Frontal cortex (tissue), 4 donors: Measurements from ENCODE around the gene NBPF11. TPM values are rescaled to one million over a fixed set of nuclear protein-coding genes. Genes with fewer than 3 reads are reported as not detected.
"Not testable (repeated sequence)": the region's sequence is repeated elsewhere in the genome, so short reads cannot be mapped to it uniquely, and the experiment has no call there.

Experiments
- DNase-seq, 2 donors: peaks; one replicate each; pipeline ENCODE4 v3.0.0; 2012; ENCODE audit warnings: low spot score in 2 of 2
- FAIRE-seq: peaks from 2 replicates; lab custom pipeline; 2012; peaks lifted over from hg19 to GRCh38; lab: Jason Lieb, UNC
- total RNA-seq: library from RNA; depleted of rRNA; stranded (reverse); fragments of >200 nt; gene quantifications from one replicate; pipeline ENCODE4 v1.2.3, GENCODE V29; 2014
- donor health status: control.
- donor health status: control.
- donor health status: control.

NBPF11 gene, protein sequence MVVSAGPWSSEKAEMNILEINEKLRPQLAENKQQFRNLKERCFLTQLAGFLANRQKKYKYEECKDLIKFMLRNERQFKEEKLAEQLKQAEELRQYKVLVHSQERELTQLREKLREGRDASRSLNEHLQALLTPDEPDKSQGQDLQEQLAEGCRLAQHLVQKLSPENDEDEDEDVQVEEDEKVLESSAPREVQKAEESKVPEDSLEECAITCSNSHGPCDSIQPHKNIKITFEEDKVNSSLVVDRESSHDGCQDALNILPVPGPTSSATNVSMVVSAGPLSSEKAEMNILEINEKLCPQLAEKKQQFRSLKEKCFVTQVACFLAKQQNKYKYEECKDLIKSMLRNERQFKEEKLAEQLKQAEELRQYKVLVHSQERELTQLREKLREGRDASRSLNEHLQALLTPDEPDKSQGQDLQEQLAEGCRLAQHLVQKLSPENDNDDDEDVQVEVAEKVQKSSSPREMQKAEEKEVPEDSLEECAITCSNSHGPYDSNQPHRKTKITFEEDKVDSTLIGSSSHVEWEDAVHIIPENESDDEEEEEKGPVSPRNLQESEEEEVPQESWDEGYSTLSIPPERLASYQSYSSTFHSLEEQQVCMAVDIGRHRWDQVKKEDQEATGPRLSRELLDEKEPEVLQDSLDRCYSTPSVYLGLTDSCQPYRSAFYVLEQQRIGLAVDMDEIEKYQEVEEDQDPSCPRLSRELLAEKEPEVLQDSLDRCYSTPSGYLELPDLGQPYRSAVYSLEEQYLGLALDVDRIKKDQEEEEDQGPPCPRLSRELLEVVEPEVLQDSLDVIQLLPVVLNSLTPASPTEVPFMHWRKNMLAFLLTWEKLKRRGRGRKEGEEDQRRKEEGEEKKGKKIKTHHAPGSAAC
- 11.8 TPM for total RNA-seq

DNA sequence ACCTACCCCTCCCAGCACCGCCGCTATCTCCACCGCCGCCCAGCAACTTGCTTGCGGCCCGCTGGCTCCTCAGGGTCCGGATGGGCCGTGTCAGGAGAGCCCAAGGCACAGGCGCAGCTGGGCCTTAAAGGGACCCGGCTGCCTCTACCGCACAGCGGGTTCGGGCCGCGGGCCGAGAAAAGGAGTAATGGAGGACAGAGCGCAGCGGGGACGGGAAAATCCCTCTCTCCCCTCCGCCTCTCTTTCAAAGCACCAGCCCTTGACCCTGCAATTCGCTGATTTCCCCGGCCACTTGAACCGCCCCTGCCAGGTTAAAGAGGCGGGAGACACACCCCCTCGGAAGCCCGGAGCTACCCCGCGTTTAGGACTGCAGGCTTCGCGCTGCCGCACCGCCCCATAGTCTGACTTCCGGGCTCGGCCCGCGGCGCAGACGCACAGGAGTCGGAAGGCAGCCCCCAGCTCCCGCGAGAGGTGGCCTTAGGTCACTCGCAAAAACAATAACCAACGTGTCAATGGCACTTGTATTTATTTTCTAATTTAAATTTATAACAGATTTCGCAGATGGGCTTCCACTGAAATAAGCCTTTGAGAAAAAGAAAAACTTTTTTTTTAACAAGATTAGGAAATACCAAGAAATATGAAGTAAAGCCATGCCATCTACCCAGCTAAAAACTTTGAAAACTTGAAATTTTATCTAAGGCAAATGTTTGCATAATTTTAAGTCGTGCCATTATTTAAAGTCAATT is at the start of gene NBPF11:
TSS of gene NBPF11 (minus strand) at position 371 of the 746 bp plus-strand sequence. CDS start 25,278 bp downstream, outside the sequence.
- not testable (repeated sequence) for FAIRE-seq, DNase-seq

DNA sequence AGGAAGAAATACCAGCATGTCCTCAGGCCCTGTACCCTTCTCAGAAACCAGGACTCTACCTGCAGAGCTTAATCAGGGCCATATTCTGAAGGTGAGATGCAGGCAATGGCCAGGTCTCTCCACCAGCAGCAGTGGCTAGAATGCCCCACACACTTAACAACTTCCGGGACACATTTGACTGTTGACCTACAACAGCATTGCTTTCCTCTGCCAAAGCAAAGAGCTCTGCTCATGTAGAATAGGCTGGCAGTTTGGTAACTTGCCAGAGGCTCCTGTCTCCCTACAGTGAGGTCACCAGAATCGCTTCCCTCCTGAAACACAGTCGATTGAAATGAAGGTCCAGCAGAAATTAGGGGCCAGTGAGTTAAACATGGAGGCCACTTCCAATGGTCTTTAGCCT is 45.3 kb upstream of the NBPF11 start:
- DNase-seq, FAIRE-seq: not testable (repeated sequence)

DNA sequence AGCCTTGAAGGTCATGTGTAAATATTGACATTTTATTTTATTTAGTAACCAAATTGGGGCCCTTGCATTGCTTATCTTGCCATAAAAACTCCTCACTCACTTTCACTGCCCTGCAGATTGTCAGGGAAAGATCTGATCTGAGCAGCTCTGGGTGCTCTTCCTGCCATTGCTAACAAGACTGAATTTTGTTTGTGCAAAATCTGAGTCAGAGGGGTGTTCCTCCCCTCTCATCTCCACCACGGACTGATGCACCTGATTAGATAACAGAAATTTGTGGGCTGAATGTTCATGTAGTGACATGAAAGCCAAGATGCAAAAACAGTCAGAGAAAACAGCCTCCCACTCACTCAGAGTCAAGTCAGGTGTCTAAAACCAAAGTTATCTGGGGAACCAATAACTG is 44.9 kb upstream of the NBPF11 start:
- not testable (repeated sequence) for DNase-seq, FAIRE-seq

DNA sequence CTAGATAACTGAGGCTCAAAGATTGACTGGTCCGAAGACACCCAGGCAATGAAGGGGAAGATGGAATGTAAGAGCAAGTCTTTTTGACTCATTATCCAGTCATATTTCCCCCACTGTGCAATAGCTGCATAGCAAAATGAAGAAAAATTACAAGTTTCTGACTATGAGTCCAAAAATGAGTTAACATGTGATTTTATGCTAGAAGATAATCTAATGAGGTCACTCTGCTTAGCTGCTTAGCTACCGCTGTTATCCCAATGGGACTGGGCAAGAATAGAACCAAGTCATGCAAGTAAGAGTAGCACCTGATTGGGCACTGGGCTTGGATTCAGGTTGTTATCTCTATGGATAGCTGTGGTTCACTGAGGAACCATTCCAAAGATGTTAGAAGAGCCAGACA is 43.0 kb upstream of the NBPF11 start:
- not testable (repeated sequence) for FAIRE-seq, DNase-seq

DNA sequence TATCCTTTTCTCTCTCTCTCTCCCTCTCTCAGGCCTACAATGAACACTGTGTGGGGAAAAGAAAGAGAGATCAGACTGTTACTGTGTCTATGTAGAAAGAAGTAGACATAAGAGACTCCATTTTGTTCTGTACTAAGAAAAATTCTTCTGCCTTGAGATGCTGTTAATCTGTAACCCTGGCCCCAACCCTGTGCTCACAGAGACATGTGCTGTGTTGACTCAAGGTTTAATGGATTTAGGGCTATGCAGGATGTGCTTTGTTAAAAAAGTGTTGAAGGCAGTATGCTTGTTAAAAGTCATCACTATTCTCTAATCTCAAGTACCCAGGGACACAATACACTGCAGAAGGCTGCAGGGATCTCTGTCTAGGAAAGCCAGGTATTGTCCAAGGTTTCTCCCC is 36.7 kb upstream of the NBPF11 start:
- not testable (repeated sequence) for DNase-seq, FAIRE-seq

DNA sequence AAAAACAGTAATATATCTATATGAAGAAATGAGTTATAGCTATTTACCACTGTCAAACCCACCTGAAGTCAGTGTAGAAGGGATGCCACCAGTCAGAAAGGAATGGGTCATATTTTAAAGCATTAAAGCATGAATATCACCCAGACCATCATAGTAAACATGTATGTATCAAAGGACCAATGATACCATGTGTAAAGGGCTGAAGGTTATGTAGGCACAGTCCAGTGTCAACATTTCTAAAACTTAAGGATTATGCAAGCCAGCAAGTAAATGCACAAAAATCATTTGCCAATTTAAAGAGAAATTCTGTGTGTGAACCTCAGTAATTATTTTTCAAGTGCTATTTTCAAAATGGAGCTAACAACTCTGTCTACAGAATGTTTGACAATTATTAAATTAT is 26.6 kb upstream of the NBPF11 start:
- not testable (repeated sequence) for DNase-seq, FAIRE-seq

DNA sequence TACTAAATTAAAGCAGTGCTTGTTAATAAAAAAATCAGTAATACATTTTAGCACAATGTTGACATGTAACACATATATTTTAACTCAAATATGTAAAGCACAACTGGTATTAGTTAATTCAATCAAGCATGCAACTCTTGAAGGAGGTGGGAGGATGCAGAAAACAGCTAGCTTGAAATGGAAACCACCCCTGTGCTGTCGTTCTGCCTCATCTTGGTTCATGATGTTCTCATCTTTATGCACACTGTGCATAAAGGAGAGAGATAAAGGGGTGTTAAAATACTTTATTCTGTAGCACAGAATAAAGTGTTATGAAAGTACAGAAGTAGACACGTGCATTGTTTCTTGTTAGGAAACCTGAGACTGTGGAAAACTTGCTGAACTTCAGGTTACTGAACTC is 23.3 kb upstream of the NBPF11 start:
- DNase-seq, FAIRE-seq: not testable (repeated sequence)

DNA sequence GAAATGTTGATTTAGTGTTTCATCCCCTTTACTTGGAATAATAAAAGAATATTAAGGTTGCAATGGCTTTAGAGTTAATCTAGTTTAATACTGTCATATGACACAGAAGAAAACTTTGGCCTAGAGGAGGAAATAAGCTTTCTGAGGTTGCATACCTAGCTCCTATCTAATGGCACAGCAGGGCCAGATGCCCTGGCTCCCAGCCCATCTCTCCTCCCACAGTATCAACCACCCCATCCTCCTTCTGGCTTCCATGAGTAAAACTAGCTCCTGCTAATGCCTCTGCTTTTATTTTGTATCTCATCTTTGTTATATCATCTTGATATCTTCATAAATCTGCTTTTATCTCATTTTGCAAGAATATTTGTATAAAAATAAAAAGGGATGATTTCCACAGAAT is 19.9 kb upstream of the NBPF11 start:
- not testable (repeated sequence) for FAIRE-seq, DNase-seq

DNA sequence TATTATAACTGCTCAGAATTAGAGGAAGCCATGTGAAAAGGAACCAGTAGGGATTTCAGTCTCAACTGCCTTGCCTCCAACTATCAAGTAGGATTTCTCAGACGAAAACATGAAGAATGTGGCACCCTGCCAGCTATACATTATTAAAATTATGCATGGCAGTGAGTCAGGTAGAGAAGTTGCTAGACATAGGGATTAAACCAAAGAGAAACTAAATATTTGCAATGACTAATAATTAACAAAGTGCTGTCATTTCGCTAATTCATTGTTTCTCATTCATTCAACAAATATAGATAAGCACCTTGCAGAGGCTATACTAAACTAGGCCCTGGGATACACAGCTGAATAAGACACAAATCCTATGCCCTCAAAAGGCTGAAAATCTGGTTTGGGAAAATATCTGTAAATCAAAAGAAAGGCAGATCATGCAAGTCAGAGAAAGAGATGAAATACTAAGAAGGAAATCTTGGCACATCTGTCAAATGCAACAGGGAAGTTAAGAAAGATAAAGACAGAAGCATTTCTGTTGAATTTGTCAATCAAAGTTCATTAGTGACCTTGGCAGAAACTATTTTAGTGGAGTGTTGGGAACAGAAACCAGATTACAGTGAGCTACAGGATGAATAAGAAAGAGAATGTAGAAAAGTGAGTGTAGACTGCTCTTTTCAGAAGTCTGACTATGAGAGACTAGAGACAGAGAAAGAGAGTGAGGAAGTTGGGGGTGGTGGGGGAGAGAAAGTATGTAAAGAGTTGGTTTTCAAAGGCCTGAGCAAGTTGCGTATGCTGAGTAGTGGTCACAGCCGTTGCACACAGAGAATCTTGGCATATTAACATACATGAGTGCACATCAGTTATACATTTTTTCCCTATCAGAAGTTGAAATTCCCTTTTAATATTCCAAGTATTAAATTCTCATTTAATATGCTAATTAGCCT is 14.7 kb upstream of the NBPF11 start:
- DNase-seq (no peak), FAIRE-seq (no peak)

DNA sequence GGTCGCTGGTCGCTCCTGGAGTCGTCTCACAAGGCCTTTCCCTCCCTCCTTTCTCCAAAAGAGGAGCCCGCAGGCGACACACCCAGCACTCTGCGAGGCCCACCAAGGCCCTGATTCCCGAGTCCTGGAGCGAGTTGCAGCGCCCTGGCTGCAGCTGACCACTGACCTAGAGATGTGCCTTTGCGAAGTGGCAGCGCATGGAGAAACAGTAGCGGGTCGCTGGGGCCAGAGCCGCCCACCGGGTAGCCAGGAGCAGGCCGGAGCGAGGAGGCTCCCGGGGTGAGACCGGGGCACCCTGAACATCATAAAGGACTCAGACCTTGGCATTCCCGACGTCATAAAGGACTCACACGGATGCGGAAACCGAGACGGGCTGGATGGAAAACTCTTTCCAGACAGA is 10.3 kb upstream of the NBPF11 start:
- DNase-seq, result no peak
- no peak for FAIRE-seq

DNA sequence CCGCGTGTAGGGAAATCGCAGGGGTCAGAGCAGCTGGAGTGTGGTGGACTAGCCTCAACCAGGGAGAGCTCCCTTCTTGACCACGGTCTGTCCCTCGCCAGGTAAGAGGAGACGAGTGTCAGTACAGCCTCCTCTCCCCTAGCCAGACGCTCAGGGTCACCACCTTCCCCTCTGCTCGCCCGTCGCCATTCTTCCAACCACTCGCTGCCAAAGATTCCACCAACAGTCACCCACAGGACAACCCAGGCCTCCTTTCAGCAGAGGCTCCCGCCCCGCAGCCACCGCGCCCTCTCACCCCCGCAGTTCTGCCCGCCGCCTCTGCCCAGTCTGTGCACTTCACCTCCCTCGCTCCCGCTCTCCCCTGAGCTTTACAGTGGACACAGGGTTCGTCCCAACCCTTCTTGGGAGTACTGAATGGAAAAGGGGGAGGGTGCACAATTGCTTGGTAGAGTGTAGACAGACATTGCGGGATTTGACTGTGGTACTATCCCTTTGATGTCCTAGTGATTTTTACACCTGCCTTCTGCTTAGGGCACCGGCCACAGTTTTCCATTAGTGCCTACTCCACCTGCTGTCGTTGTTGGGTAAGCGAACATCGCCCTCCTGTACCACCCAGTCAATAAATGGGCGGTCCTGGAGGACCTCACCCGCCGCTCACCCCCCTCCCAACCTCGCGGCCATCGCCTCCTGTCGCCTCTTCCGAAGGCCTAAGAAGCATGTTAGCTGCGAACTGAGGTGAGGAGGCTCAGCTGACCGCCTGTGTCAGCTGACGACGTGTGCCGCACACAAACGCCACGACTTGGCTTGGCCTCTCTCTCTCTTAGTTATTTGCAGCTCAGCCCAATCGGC is 9.2 kb upstream of the NBPF11 start:
- DNase-seq, result no peak

DNA sequence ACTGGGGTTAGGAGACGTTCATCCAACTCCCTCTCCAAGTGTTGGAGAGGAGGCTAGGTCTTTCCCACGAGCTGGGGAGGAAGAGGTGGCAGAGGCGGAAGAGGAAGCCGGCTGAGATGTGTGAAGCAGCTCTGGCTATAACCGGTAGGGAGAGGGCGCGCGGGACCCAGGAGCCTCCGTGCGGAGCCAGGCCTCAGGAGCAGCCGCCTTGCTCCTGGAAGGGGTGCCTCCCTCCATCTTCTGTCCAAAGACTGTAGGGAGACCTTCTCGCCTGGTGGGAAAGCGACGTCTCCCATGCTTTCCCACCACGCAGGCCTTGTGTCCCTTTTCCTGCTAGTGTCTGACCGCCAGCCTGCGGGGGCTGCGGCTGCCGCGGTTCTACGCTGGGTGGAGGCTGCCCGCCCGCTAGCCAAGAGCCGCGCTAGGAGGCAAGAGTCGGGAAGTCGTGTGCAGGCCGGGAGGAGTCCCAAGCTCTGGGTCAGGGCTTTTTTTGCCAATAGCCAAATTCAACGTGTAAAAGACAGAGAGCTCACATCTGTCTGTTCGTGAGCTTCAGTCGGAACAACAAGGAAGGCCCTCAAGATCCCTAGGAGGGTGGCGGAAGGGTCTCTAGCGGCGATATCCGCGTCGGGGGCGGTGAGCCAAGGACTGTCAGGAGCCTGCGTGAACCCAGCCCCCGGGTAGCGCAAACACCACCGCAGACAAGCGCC is 8.4 kb upstream of the NBPF11 start:
- FAIRE-seq (no peak), DNase-seq (peak in 1 of 2 donors; percentile 13)

More for the DNA sequence above, 9.2 kb upstream of the NBPF11 start:
- FAIRE-seq, result no peak

DNA sequence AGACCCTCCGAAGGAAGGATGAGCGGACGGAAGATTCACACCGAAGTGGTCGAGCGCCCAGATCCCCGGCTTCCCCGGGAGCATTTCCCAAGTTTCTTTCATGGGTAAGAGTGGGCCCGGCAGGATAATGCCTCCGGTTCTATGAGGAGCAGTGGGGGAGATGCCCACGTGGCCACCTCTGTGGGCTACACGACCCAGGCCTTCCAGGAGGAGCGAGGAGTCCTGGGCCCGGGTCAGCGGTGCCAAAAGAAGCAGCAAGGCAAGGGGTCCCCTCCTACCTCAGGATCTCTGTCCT is 7.9 kb upstream of the NBPF11 start:
- DNase-seq (no peak), FAIRE-seq (no peak)

DNA sequence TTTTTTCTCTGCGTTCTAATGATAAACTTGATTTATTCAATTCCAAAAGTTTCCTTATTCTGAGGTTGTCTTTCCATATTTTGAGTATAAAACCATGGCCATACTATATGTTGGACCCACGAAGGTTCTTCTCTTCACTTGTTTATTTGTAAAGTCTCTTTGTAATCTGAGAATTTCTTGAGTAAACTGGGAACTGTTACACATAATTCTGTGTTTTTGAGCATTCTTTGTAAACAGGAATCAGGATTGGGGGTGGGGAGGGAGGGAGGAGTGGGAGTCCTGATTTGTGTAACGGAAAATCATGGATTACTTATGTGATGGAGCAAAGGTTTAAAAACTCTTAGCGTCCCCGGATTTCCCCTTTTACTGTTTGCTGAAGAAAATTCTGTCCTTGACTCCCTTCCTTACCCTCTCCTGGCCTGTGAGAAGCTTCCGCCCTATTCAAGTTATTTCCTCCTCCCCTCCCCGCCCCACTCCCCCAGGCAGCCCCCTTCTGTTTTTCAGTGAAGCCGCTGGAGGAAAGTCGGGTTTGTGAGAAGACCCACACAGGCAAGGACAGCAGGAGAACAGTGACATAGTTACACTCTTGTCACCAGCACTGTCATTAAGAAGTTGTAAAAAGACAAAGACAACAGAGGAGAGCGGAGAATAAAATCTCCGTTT is 6.4 kb upstream of the NBPF11 start:
- FAIRE-seq (no peak), DNase-seq (no peak)

DNA sequence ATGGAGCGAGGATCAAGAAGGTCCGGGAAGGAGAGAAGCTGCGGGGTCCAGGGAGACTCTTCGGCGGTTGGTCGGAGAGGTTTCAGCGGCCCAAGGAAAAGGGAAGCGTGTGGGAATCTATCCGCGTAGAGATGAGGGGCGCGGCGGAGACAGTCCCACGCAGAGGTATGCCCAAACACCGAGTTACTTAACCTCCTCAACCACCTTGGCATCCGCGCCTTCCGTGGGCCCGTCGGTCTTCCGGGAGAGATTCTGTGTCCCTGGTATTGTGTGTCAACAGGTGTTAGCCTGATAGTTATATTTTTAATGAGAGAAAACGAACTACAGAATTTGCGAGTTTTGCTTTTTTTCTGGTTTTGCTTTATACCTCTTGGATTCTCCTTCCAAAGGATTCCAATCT is 5.7 kb upstream of the NBPF11 start:
- not testable (repeated sequence) for FAIRE-seq, DNase-seq

DNA sequence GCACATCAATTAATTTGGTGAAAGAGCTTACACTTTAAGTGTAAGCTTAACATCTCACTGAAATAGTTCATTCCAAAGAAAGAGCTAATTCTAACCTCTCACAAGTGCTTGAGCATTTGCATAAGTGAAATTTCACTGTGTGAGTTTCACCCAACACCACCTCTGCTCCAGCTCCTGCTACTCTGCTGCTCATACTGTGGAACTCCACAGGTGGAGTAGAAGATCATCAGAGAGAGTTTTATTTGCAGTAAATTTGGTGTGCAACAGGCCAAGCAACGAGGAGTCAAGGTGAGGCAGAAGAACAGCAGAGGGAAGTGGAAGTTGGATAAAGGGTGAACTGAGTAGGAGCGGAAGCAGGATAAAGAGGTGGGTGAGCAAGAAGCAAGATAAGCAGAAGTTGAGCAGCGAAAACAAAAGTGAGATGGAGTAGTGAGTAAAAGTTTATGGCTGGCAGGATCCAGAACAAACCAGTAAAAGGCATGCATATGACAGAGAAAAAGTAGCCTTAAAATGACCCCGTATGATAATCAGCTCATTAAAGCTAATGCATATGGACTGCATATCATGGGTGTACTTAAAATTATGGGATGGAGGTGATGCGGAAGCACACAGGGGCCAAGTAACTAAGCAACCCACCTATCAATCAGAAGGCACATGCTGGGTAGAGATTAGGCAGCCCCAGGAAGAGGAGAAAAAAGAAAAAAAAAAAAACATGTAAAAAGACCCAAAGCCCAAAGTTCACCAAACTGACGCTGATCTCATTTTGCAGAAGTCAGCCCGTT is 3.6 kb upstream of the NBPF11 start:
- not testable (repeated sequence) for DNase-seq, FAIRE-seq
